A673 (cell line): Measurements from ENCODE around the gene RNGTT.

Source experiments
- EZH2 ChIP-seq: fragments of 200-600 bp; sonication (generic); IDR thresholded peaks from 2 replicates; pipeline ENCODE4 v1.6.1; 2017; ENCODE audit warnings: borderline replicate concordance, low read depth, mild to moderate bottlenecking, mixed read lengths, antibody characterized with exemption, low read length; ENCODE audit not compliant: poor library complexity, severe bottlenecking
- TF ChIP-seq, protein P1 (sequence below): fragments of 300-800, 200-600 bp; sonication (generic); conservative IDR thresholded peaks from 2 replicates; pipeline ENCODE4 v1.5.1; 2017; ENCODE audit warnings: low read depth, mild to moderate bottlenecking, antibody characterized with exemption, low read length, moderate library complexity, mixed read lengths

DNA sequence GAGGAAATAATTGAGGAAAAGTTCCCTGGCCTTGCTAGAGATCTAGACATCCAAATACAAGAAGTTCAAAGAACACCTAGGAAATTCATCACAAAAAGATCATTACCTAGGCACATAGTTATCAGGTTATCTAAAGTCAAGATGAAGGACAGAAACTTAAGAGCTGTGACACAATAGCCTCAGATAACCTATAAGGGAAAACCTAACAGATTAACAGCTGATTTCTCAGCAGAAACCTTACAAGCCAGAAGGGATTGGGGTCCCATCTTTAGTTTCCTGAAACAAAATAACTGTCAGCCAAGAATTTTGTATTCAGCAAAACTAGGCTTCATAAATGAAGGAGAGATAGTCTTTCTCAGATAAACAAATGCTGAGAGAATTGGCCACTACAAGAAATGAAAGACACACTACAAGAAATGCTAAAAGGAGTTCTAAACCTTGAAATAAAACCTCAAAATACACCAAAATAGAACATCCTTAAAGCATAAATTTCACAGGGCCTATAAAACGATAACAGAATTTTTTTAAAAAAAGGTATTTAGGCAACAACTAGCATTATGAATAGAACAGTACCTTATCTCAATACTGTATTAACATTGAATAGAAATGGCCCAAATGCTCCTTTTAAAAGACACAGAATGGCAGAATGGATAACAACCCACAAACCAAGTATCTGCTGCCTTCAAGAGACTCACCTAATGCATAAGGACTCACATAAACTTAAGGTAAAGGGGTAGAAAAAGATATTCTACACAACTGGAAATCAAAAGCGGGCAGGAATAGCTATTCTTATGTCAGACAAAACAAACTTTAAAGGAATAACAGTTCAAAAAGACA is 9.7 kb downstream of the RNGTT start:
- TF ChIP-seq EZH2 = no peak
- TF ChIP-seq, protein P1, sequence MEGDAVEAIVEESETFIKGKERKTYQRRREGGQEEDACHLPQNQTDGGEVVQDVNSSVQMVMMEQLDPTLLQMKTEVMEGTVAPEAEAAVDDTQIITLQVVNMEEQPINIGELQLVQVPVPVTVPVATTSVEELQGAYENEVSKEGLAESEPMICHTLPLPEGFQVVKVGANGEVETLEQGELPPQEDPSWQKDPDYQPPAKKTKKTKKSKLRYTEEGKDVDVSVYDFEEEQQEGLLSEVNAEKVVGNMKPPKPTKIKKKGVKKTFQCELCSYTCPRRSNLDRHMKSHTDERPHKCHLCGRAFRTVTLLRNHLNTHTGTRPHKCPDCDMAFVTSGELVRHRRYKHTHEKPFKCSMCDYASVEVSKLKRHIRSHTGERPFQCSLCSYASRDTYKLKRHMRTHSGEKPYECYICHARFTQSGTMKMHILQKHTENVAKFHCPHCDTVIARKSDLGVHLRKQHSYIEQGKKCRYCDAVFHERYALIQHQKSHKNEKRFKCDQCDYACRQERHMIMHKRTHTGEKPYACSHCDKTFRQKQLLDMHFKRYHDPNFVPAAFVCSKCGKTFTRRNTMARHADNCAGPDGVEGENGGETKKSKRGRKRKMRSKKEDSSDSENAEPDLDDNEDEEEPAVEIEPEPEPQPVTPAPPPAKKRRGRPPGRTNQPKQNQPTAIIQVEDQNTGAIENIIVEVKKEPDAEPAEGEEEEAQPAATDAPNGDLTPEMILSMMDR = no peak
